Stomach (tissue), 9 donors: ENCODE measurements around the gene ANK2. TPM values are rescaled to one million over a fixed set of nuclear protein-coding genes. Genes with fewer than 3 reads are reported as not detected.

ENCODE experiments used
- DNase-seq, 2 donors: peaks; one replicate each; pipeline versions ENCODE4 v3.0.0 to v3.0.0-alpha.2; 2013 to 2019
- H3K27ac ChIP-seq, 5 donors: fragments of 200-600 bp in 4 of 5; sonication (generic) in 4 of 5; one replicate each; pipeline ENCODE4 v1.5.1; 2013 to 2019; ENCODE audit warnings: mild to moderate bottlenecking in 1 of 5, moderate library complexity in 1 of 5
- H3K27me3 ChIP-seq, 3 donors: fragments of 200-600 bp; sonication (generic); one replicate each; pipeline ENCODE4 v1.5.1; 2017 to 2019; ENCODE audit warnings: mixed run types in 1 of 3
- H3K36me3 ChIP-seq, 4 donors: fragments of 200-600 bp; sonication (generic); 1 replicate in 3 of 4; 2 replicates in 1 of 4; pipeline ENCODE4 v1.5.1; 2016 to 2019
- H3K4me1 ChIP-seq, 4 donors: fragments of 200-600 bp; sonication (generic); one replicate each; pipeline ENCODE4 v1.5.1; 2016 to 2019
- H3K4me3 ChIP-seq, 4 donors: fragments of 200-600 bp; sonication (generic) in 3 of 4; one replicate each; pipeline ENCODE4 v1.5.1; 2016 to 2019; ENCODE audit warnings: mild to moderate bottlenecking in 1 of 4
- H3K9me3 ChIP-seq, 4 donors: fragments of 200-600 bp; sonication (generic); one replicate each; pipeline ENCODE4 v1.5.1; 2016 to 2019
- EP300 ChIP-seq: sonication (generic); formaldehyde crosslinking; IDR thresholded peaks from one replicate; pipeline ENCODE4 v1.6.1; 2017; ENCODE audit warnings: antibody characterized with exemption
- POLR2A ChIP-seq, 4 donors: fragments of 450-650 bp; IDR thresholded peaks; one replicate each; pipeline ENCODE4 v1.6.1; 2016; ENCODE audit warnings: antibody characterized with exemption in 4 of 4, control low read depth in 2 of 4, mild to moderate bottlenecking in 1 of 4, moderate library complexity in 1 of 4
- POLR2AphosphoS5 ChIP-seq, 3 donors: sonication (generic); formaldehyde crosslinking; IDR thresholded peaks; one replicate each; pipeline ENCODE4 v1.6.1; 2016; ENCODE audit warnings: antibody characterized with exemption in 3 of 3
- WGBS, 5 donors: extraction: QIAGEN DNeasy Blood & Tissue Kit in 3 of 5; methylation state at CpG; one replicate each; pipeline versions ENCODE4 v1.1.5 to v1.1.7; 2013 to 2018; 5-methylcytosine and 5-hydroxymethylcytosine counted together
- intact Hi-C: fragments of 100-400 bp; cut with DNase I; formaldehyde crosslinking; loops from one replicate; pipeline ENCODE4 v1.15.1; 2023; ENCODE audit warnings: low total_unique reads
- polyA plus RNA-seq, 3 donors: library from polyadenylated mRNA; stranded (reverse); fragments of 200-250 nt; gene quantifications; one replicate each; pipeline ENCODE4 v1.2.3, GENCODE V29; 2013
- total RNA-seq, 5 donors: library from RNA; depleted of rRNA; stranded (reverse); fragments of >200 nt; gene quantifications; one replicate each; pipeline versions ENCODE4 v1.1.0 to v1.2.3, GENCODE V29; 2014 to 2016
- TF ChIP-seq, protein P1 (sequence below), 7 experiments: fragments of 450-650 bp in 4 of 7; fragments of 200-600 bp in 3 of 7; sonication (generic) in 3 of 7; IDR thresholded peaks; one replicate each; pipeline ENCODE4 v1.5.1; 2016 to 2019; ENCODE audit warnings: antibody characterized with exemption in 7 of 7, control low read depth in 2 of 7, mild to moderate bottlenecking in 1 of 7
- donor health status: healthy with polysubstance abuse.
- donor health status: Bipolar disorder and iron deficiency.
- donor health status: healthy.

ANK2 gene
- total and polyA plus RNA-seq, 8 donors: 1.9 to 123 (median 13.8) TPM

DNA sequence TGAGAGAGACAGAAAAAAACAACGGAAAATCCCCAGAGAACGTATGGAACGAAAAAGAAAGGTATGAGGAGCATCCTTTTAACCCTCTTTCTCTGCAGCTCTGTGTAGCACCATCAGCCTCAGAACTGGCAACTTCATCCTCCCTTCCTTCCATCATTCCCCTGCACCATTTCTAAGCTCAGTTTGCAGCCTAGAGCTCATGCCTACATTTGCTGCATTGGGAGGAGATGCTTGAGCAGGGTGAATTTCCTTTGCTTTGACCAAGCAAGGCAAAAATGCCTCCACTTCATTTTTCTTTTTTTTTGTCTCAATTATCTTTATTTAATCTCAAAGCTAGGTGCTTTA is 67.9 kb downstream of the ANK2 start:
- Histone ChIP-seq H3K4me3 (no peak overlapping the region), H3K27me3 (no peaks in the 10 kb centered on the region), H3K27ac (no peak overlapping the region), H3K36me3 (no peaks in the 10 kb centered on the region), H3K9me3 (no peaks in the 10 kb centered on the region), H3K4me1 (peaks cover 0 to 15% (median 7%) of the 10 kb centered on the region in 4 donors)
- TF ChIP-seq, protein P1, sequence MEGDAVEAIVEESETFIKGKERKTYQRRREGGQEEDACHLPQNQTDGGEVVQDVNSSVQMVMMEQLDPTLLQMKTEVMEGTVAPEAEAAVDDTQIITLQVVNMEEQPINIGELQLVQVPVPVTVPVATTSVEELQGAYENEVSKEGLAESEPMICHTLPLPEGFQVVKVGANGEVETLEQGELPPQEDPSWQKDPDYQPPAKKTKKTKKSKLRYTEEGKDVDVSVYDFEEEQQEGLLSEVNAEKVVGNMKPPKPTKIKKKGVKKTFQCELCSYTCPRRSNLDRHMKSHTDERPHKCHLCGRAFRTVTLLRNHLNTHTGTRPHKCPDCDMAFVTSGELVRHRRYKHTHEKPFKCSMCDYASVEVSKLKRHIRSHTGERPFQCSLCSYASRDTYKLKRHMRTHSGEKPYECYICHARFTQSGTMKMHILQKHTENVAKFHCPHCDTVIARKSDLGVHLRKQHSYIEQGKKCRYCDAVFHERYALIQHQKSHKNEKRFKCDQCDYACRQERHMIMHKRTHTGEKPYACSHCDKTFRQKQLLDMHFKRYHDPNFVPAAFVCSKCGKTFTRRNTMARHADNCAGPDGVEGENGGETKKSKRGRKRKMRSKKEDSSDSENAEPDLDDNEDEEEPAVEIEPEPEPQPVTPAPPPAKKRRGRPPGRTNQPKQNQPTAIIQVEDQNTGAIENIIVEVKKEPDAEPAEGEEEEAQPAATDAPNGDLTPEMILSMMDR (IDR thresholded peaks at IDR 0.05): no peak
- TF ChIP-seq POLR2A (IDR thresholded peaks at IDR 0.05) (no peak), POLR2AphosphoS5 (IDR thresholded peaks at IDR 0.05) (no peak), EP300 (no peak)
- intact Hi-C loops: no loop called here
- no peak for DNase-seq
- WGBS, 5 donors: 65 to 88% (median 75%) methylated on average over 3 of the region's 3 CpGs

- Histone ChIP-seq H3K27me3 (no peaks in the 10 kb centered on the region), H3K4me1 (peaks cover 0 to 4% (median 1%) of the 10 kb centered on the region in 4 donors), H3K27ac (no peak overlapping the region), H3K36me3 (no peaks in the 10 kb centered on the region), H3K4me3 (no peak overlapping the region), H3K9me3 (no peaks in the 10 kb centered on the region)
- intact Hi-C loops: no loop called here
- DNase-seq: no peak
- TF ChIP-seq, protein P1 (IDR thresholded peaks at IDR 0.05): no peak
- WGBS, 5 donors: 71 to 93% (median 85%) methylated on average over 1 of the region's 1 CpG
Measured at GRCh38 chr4:113122066-113122465, 72.6 kb downstream of the ANK2 start.

- H3K4me1 ChIP-seq: no peaks in the 10 kb centered on the region
- H3K36me3 ChIP-seq: no peaks in the 10 kb centered on the region
- no peaks in the 10 kb centered on the region for H3K27me3 ChIP-seq
- TF ChIP-seq POLR2AphosphoS5 (IDR thresholded peaks at IDR 0.05) (no peak), EP300 (no peak), POLR2A (IDR thresholded peaks at IDR 0.05) (no peak)
- TF ChIP-seq, protein P1 (IDR thresholded peaks at IDR 0.05): no peak
- no peak overlapping the region for H3K4me3 ChIP-seq
- no peaks in the 10 kb centered on the region for H3K9me3 ChIP-seq
- intact Hi-C loops: no loop called here
- WGBS, 5 donors: 66 to 96% (median 91%) methylated on average over 1 of the region's 1 CpG
- no peak for DNase-seq
- no peak overlapping the region for H3K27ac ChIP-seq
Measured at GRCh38 chr4:113125418-113125817, 76.0 kb downstream of the ANK2 start.

- intact Hi-C loops: no loop called here
- Histone ChIP-seq H3K9me3 (no peaks in the 10 kb centered on the region), H3K27ac (no peak overlapping the region), H3K27me3 (no peaks in the 10 kb centered on the region), H3K4me3 (no peak overlapping the region), H3K36me3 (no peaks in the 10 kb centered on the region), H3K4me1 (no peaks in the 10 kb centered on the region)
- no peak for TF ChIP-seq POLR2AphosphoS5 (IDR thresholded peaks at IDR 0.05)
- TF ChIP-seq EP300: no peak
- no peak for TF ChIP-seq POLR2A (IDR thresholded peaks at IDR 0.05)
- TF ChIP-seq, protein P1 (IDR thresholded peaks at IDR 0.05): no peak
- DNase-seq: no peak
Measured at GRCh38 chr4:113131136-113131535, 81.7 kb downstream of the ANK2 start.

DNA sequence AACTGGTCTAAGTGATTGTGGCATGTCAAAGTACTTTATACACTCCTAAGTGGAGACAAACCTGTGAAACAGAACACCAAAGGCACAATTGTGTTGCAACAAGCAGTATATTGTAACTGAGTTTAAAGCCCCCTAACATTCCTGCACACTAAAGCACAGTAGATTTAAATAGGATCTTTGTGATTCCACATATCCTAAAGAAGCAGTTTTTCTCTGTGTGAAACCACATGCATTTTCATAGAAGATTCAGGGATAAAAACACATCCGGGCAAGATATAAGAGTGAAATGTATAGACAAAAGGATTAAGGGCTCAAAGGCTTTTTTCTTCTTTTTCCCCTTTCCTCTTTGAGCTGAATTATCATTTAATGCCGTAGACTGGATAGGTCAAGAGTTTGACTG is 82.2 kb downstream of the ANK2 start:
- intact Hi-C loops: no loop called here
- TF ChIP-seq, protein P1 (IDR thresholded peaks at IDR 0.05): no peak
- TF ChIP-seq POLR2AphosphoS5 (IDR thresholded peaks at IDR 0.05) (no peak), POLR2A (IDR thresholded peaks at IDR 0.05) (no peak), EP300 (no peak)
- 68 to 82% (median 76%) methylated on average over 2 of the region's 2 CpGs for WGBS, 5 donors
- Histone ChIP-seq H3K4me1 (no peaks in the 10 kb centered on the region), H3K36me3 (no peaks in the 10 kb centered on the region), H3K9me3 (no peaks in the 10 kb centered on the region), H3K27ac (no peak overlapping the region), H3K4me3 (no peak overlapping the region), H3K27me3 (no peaks in the 10 kb centered on the region)
- no peak for DNase-seq
